Measurements from ENCODE around the gene TRIM14. TPM values are rescaled to one million over a fixed set of nuclear protein-coding genes. Genes with fewer than 3 reads are reported as not detected.

The TRIM14 gene
- total and polyA plus RNA-seq, 10 of the 15 experiments (the other 5 are each of a cell fraction or from before 2014, with no cell fraction given) = 8.6 to 53.3 (median 35.7) TPM

DNA sequence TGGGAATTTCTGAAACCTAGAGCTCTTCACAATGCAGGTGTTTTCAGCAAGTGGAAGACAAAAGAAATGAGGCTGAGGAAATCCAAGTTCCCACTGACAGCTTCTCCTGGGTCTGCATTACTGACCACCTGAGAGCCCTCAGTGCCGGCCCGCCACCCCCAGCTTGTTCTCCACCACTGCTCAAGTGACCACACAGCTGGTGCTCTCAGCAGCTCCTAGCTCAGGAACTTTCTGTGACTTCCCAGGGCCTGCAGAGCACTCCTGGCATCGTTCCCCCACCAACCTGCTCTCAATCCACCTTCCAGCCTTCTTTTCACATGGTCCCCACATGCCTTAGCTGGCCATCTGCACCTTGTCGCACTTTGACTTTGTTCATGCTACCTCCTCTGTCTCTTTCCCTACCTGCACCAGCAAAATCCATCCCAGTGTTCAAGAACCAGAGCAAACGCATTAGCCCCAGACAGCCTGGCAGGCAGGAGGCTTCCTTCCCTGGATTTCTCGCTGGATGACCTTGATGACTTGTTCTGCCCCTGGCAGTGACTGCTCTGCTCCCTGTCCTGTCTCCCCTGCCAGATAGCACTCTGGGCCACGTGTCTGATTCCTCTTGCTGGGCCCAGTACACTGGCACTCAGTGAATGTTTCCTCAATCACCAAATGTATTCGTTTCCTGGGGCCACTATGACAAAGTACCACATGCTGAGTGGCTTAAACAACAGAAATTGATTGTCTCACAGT is 97.5 kb downstream of the TRIM14 start (continued):
- TF ChIP-seq, protein P1, sequence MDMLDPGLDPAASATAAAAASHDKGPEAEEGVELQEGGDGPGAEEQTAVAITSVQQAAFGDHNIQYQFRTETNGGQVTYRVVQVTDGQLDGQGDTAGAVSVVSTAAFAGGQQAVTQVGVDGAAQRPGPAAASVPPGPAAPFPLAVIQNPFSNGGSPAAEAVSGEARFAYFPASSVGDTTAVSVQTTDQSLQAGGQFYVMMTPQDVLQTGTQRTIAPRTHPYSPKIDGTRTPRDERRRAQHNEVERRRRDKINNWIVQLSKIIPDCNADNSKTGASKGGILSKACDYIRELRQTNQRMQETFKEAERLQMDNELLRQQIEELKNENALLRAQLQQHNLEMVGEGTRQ (IDR thresholded peaks at IDR 0.05; ENCODE audit: borderline replicate concordance, low read depth, low read length) = no peak
- no peak for TF ChIP-seq CBX3 (IDR thresholded peaks at IDR 0.05; ENCODE audit: borderline replicate concordance, low read depth)
- no peak for TF ChIP-seq KAT2A (conservative IDR thresholded peaks at IDR 0.05; ENCODE audit: control insufficient read depth, low read depth, low read length)
- no peak for TF ChIP-seq SIX5 (IDR thresholded peaks at IDR 0.05; ENCODE audit: low read depth, low read length, severe bottlenecking)
- no peak for TF ChIP-seq IKZF2 (IDR thresholded peaks at IDR 0.05)
- no peak for TF ChIP-seq MEF2A (IDR thresholded peaks at IDR 0.05; ENCODE audit: insufficient read depth, low read depth, low read length)
- no peak for TF ChIP-seq ASH2L (IDR thresholded peaks at IDR 0.05; ENCODE audit: borderline replicate concordance, low read depth)
- TF ChIP-seq POLR2A (IDR thresholded peaks at IDR 0.05; ENCODE audit: low read depth, low read length) = no peak

DNA sequence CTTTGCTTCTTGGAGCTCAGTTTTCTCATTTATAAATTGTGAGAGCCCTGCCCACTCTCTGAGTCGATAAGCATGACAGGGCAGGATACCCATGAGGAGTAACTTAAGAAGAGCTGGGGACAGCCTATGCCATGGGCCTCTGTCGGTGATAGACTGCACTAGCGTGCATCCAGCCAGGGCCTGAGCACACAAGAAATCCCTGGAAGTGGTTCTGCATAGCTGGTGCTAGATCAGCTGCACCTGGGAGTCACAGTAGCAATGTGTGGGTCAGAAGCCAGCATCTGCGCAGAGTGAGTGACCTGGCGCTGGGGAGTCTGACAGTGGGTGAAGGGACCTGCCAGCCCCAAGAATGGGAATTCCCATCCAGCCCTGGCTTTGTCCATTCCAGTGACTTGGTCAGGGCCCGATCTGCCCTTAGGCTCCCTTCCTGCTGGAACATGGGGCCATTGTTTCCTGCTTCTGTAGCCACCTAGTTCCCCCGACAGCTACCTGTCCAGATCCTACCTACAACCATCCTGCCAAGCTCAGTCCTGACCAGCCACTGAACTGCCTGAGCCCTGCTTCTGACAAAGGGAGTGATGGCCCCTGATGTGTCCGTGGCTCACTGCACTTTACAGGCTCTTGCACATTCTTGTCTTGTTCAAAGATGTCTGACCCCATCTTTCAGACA is 98.4 kb downstream of the TRIM14 start:
- DNase-seq (ENCODE audit: low read depth, low spot score) (no peak), ATAC-seq (no peak; the same call in 1 of the 3 replicates)
- SMC1A ChIA-PET (ENCODE audit: uncharacterized antibody, unreplicated experiment) = interaction anchor here (0.6 to 1.6 kb wide), 7 partner anchors 12 to 1641 kb away, joined by 3 to 8 read pairs (median 4); no protein-coding TSS in a partner anchor
- TF ChIP-seq BCL11A (IDR thresholded peaks at IDR 0.05; ENCODE audit: low read depth, low read length) = no peak
- TF ChIP-seq SIX5 (IDR thresholded peaks at IDR 0.05; ENCODE audit: low read depth, low read length, severe bottlenecking) = no peak
- no peak for TF ChIP-seq MTA2 (IDR thresholded peaks at IDR 0.05; ENCODE audit: low read depth)
- TF ChIP-seq NRF1 (conservative IDR thresholded peaks at IDR 0.05; ENCODE audit: low read depth, low read length) = no peak
- TF ChIP-seq, protein P2, sequence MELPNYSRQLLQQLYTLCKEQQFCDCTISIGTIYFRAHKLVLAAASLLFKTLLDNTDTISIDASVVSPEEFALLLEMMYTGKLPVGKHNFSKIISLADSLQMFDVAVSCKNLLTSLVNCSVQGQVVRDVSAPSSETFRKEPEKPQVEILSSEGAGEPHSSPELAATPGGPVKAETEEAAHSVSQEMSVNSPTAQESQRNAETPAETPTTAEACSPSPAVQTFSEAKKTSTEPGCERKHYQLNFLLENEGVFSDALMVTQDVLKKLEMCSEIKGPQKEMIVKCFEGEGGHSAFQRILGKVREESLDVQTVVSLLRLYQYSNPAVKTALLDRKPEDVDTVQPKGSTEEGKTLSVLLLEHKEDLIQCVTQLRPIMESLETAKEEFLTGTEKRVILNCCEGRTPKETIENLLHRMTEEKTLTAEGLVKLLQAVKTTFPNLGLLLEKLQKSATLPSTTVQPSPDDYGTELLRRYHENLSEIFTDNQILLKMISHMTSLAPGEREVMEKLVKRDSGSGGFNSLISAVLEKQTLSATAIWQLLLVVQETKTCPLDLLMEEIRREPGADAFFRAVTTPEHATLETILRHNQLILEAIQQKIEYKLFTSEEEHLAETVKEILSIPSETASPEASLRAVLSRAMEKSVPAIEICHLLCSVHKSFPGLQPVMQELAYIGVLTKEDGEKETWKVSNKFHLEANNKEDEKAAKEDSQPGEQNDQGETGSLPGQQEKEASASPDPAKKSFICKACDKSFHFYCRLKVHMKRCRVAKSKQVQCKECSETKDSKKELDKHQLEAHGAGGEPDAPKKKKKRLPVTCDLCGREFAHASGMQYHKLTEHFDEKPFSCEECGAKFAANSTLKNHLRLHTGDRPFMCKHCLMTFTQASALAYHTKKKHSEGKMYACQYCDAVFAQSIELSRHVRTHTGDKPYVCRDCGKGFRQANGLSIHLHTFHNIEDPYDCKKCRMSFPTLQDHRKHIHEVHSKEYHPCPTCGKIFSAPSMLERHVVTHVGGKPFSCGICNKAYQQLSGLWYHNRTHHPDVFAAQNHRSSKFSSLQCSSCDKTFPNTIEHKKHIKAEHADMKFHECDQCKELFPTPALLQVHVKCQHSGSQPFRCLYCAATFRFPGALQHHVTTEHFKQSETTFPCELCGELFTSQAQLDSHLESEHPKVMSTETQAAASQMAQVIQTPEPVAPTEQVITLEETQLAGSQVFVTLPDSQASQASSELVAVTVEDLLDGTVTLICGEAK (IDR thresholded peaks at IDR 0.05; ENCODE audit: borderline replicate concordance) = no peak
- TF ChIP-seq, protein P3, sequence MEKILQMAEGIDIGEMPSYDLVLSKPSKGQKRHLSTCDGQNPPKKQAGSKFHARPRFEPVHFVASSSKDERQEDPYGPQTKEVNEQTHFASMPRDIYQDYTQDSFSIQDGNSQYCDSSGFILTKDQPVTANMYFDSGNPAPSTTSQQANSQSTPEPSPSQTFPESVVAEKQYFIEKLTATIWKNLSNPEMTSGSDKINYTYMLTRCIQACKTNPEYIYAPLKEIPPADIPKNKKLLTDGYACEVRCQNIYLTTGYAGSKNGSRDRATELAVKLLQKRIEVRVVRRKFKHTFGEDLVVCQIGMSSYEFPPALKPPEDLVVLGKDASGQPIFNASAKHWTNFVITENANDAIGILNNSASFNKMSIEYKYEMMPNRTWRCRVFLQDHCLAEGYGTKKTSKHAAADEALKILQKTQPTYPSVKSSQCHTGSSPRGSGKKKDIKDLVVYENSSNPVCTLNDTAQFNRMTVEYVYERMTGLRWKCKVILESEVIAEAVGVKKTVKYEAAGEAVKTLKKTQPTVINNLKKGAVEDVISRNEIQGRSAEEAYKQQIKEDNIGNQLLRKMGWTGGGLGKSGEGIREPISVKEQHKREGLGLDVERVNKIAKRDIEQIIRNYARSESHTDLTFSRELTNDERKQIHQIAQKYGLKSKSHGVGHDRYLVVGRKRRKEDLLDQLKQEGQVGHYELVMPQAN (conservative IDR thresholded peaks at IDR 0.05) = no peak

More for the DNA sequence above, 98.4 kb downstream of the TRIM14 start:
- Histone ChIP-seq H2AFZ (ENCODE audit: control insufficient read depth, low read depth, low read length) (no peak overlapping the region), H3K79me2 (ENCODE audit: control insufficient read depth, insufficient read depth, low read length) (no peaks in the 10 kb centered on the region), H3K36me3 (ENCODE audit: control insufficient read depth in 2 of 2, insufficient read depth in 2 of 2, low read length in 1 of 2) (peaks cover 15 to 17% of the 10 kb centered on the region in 2 experiments), H3K4me1 (ENCODE audit: control insufficient read depth, insufficient read depth, low read length) (no peaks in the 10 kb centered on the region), H3K9me3 (replicated peaks; ENCODE audit: control insufficient read depth, insufficient read depth, low read length) (no peaks in the 10 kb centered on the region), H4K20me1 (ENCODE audit: control insufficient read depth, insufficient read depth) (no peaks in the 10 kb centered on the region), H3K27me3 (replicated peaks in 1 of 2; ENCODE audit: control insufficient read depth in 2 of 2, insufficient read depth in 2 of 2, low read length in 1 of 2) (no peaks in the 10 kb centered on the region), H3K27ac (ENCODE audit: control insufficient read depth, insufficient read depth) (no peak overlapping the region), H3K9ac (ENCODE audit: control insufficient read depth, insufficient read depth, low read length) (no peak overlapping the region), H3K4me3 (no peak overlapping the region), H3K4me2 (ENCODE audit: control insufficient read depth, insufficient read depth) (no peak overlapping the region)
- CTCF ChIA-PET = interaction anchor here (1.1 to 1.2 kb wide), 2 partner anchors 23 to 131 kb away, joined by 3 read pairs; no protein-coding TSS in a partner anchor
- in situ Hi-C loops (cut with MboI) = no loop called here
- BruUV-seq (replicated peaks) = no TSS peak
- RAD21 ChIA-PET (ENCODE audit: unreplicated experiment) = no interaction called here
- POLR2A ChIA-PET = interaction anchor here (0.6 kb wide), 2 partner anchors 17 to 230 kb away, joined by 3 to 4 read pairs; no protein-coding TSS in a partner anchor
- FAIRE-seq = no peak
- WGBS (ENCODE audit: insufficient coverage, insufficient replicate concordance, low lambda C conversion rate, missing lambda C conversion rate) = 72% methylated on average over 8 of the region's 8 CpGs
- intact Hi-C loops (cut with micrococcal nuclease; ENCODE audit: unreplicated experiment) = no loop called here
